GM21576 (cell line): ENCODE results near the gene HTR3D.
"Not testable (repeated sequence)": the region's sequence is repeated elsewhere in the genome, so short reads cannot be mapped to it uniquely, and the experiment has no call there.

Experiments used
- ATAC-seq: cut with Tn5 transposase; IDR thresholded peaks from one replicate; pipeline ENCODE4 v1.9.1; 2021; ENCODE audit warnings: mild to moderate bottlenecking, moderate library complexity; ENCODE audit not compliant: unreplicated experiment

Gene HTR3D

DNA sequence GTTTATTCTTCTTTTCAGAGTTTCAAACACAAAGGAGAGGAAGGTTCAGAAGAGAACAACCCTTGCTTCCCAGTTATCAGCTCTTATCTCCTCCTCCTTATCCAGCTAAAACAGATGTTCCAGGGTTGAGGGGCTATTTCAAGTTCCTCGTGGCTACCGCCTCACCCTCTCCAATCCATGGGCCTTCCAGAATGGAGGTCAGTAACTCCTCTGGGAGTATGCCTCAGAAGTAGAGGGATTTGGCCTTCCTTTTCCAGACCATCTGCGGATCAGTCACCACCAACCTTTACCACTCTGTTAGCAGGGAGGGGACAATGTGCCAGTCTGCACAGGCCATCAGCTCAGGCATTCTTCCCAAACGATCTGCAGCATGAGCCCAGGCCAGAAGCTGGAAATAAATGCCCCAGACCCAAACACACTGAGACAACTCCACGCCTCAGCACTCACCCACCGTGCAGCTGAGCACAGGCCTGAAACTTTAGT lies 36.1 kb downstream of the HTR3D start:
- no peak for ATAC-seq

- no peak for ATAC-seq
These were observed 36.8 kb downstream of the HTR3D start for GRCh38 chr3:184068344-184068743.

- ATAC-seq: not testable (repeated sequence)
These were observed 39.6 kb downstream of the HTR3D start for GRCh38 chr3:184071142-184071541.

DNA sequence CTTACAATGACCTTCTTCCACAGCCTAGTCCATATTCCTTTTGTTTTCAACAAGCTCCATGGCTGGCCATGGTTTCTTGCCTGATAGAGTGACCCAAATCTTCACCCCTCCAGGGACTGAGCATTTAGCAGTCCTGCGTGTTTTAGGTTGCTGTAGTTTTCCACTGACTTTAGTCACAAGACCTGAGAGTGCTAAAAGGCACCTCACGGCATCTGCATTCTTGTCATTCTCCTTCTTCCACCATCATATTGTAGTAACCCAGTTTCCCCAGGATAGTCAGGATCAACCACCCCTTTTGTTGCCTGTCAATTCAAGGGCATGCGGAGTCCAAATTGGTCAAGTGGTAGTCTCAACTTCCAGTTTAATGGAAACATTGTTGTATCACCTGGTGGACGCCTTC lies 42.1 kb downstream of the HTR3D start:
- ATAC-seq: no peak

GRCh38 chr3:184075901-184076300 lies 44.4 kb downstream of the HTR3D start:
- no peak for ATAC-seq

- no peak for ATAC-seq
These were observed 46.3 kb downstream of the HTR3D start for GRCh38 chr3:184077881-184078280.

DNA sequence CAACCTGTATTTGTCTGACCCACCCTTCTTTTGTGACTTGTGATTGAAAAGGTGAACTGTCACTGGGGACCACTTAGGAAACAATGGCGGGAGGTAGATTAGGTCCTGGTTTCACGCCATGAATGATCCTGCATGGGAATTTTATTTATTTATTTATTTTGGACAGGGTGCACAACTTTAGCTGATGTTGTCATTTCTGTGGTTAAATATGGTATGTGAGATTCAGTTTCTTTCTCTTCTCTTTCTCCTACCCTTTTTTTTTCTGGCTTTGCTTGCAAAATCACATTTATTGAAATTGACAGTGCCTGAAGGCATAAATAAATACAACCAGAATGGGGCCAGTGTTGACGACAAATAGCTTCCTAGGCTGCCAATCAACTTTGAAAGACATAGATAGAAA lies 47.3 kb downstream of the HTR3D start:
- no peak for ATAC-seq

DNA sequence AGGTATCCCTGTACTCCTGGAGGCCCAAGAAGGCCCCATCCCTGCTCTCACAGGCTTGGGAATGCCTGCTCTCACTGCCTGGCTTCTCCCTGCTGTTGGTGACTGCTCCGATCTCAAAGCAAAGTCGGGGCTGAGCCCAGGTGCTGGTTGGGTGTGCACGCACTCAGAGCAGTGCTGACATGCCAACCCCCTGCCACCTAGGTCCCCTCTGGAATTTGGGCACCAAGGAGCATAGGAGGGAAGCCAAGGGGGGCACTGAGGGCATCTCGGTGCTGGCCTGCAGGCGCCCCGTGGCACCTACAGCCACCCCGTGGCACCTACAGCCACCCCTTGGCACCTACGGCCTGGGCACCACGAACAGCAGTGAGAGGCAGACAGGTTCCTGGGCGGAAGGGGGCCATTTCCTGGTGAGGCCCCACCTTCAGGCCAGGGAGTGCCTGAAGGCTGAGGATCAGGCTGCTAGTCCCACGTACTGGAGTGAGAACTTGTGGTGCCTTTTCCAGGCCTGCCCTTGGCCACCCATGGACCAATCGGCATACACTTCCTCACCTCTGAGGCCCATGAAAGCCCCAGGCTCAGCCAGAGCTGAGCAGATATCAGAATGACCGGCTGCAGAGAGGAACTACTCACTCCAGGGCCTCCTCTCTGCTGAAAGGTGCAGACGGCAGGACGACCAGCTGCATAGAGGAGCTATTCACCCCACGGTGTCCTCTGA lies 49.7 kb downstream of the HTR3D start:
- no peak for ATAC-seq

DNA sequence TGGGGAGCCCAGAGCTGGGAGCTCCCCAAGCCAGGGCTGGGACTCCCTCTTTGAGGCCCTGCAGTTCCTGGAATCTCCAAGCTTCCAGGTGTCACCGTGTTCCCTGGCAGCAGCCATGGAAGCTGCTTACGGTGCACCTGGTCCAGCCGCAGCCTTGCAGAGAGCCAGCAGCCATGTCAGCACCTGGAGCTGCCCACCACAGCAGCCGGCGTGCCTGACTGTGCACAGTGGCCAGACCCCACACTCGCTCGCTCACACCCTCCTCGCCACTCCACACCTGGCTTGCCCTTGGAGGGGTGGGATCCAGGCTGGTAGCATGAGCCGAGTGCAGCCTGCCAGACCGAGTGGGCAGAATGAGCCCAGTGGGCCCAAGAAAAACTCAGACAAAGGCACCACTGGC lies 50.5 kb downstream of the HTR3D start:
- no peak for ATAC-seq

- ATAC-seq: no peak
These were observed 50.9 kb downstream of the HTR3D start for GRCh38 chr3:184082465-184082864.

DNA sequence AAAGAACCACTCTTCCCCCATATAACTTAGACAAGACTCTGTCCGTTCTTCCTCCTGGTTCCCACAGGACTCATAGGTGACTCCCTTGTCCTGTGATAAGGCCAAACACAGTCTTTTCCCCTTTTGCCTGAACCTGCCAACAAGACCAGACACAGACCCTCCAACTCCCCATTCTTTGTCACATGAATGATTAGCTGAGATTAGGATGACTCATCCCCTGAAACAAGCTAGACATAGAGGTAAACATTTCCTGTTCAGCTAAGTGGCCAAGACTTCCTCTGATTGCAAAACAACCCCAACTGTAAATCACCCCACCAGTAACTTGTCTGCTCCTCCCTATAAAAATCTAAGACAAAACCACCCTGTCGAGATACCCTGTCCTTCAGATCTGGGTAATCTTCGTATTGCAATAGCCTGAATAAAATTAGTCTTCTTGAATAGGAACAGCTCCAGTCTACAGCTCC lies 53.9 kb downstream of the HTR3D start:
- ATAC-seq: no peak
